HG02759 (cell line): ENCODE measurements around the gene NR5A1.

Experiments
- ATAC-seq: cut with Tn5 transposase; IDR thresholded peaks from one replicate; pipeline ENCODE4 v1.9.1; 2021; ENCODE audit warnings: mild to moderate bottlenecking, moderate library complexity; ENCODE audit not compliant: unreplicated experiment

The NR5A1 gene

DNA sequence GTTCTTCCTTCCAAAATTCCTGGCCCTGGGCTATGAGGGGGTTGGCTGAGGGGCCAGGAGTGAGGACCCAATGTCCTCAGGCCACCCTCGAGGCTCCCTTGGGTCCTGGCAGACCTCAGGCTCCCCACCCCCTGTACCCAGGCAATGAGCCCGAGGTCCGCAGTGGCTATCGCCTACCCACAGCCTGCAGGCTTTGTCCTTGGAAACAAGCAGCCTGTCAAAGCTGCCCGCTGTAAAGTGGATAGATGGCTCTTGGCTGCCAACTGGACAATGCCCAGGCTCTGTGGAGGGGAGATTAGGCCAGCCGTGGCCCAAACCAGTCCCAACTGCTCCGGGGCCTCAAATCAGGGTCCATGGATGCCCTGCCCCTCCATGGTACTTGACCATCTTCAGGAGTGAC lies 59.2 kb downstream of the NR5A1 start:
- no peak for ATAC-seq

GRCh38 chr9:124447297-124447661 lies 59.9 kb downstream of the NR5A1 start:
- no peak for ATAC-seq

GRCh38 chr9:124444166-124444565 lies 63.0 kb downstream of the NR5A1 start:
- ATAC-seq, result no peak

- ATAC-seq, result no peak
Observed at GRCh38 chr9:124443625-124444024, 63.6 kb downstream of the NR5A1 start.

- no peak for ATAC-seq
Observed at GRCh38 chr9:124442826-124443225, 64.4 kb downstream of the NR5A1 start.

- no peak for ATAC-seq
Observed at GRCh38 chr9:124442379-124442778, 64.8 kb downstream of the NR5A1 start.

- ATAC-seq, result no peak
Observed at GRCh38 chr9:124441291-124441690, 65.9 kb downstream of the NR5A1 start.

- ATAC-seq, result no peak
Observed at GRCh38 chr9:124440786-124441185, 66.4 kb downstream of the NR5A1 start.

GRCh38 chr9:124439686-124440243 lies 67.4 kb downstream of the NR5A1 start:
- ATAC-seq, result no peak

GRCh38 chr9:124439086-124439485 lies 68.1 kb downstream of the NR5A1 start:
- ATAC-seq, result no peak

GRCh38 chr9:124438091-124438490 lies 69.1 kb downstream of the NR5A1 start:
- no peak for ATAC-seq

DNA sequence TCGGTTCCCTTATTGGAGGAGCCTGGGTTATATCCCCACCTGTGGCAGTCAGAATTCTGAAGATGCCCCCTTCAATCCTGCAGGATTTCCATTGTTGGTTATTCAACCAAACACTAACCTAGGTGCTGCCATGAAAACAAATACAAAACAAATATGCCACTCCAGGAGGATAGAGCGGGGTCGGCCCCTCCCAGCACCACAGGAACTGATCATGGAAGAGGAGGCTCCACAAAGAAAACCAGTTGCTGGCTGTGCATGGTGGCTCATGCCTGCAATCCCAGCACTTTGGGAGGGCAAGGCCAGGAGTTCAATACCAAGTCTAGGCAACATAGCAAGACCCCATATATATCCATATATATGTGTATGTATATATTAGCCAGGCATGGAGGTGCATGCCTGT lies 70.1 kb downstream of the NR5A1 start:
- ATAC-seq, result no peak

- ATAC-seq, result no peak
Observed at GRCh38 chr9:124436320-124436719, 70.9 kb downstream of the NR5A1 start.
